Raji (cell line): ENCODE results near the gene ZBP1.

Experiments used
- POLR2A ChIP-seq: IDR thresholded peaks from 2 replicates; pipeline ENCODE4 v1.6.1; 2011; ENCODE audit warnings: low read depth, low read length, control low read depth; ENCODE audit not compliant: insufficient read depth

The ZBP1 gene

DNA sequence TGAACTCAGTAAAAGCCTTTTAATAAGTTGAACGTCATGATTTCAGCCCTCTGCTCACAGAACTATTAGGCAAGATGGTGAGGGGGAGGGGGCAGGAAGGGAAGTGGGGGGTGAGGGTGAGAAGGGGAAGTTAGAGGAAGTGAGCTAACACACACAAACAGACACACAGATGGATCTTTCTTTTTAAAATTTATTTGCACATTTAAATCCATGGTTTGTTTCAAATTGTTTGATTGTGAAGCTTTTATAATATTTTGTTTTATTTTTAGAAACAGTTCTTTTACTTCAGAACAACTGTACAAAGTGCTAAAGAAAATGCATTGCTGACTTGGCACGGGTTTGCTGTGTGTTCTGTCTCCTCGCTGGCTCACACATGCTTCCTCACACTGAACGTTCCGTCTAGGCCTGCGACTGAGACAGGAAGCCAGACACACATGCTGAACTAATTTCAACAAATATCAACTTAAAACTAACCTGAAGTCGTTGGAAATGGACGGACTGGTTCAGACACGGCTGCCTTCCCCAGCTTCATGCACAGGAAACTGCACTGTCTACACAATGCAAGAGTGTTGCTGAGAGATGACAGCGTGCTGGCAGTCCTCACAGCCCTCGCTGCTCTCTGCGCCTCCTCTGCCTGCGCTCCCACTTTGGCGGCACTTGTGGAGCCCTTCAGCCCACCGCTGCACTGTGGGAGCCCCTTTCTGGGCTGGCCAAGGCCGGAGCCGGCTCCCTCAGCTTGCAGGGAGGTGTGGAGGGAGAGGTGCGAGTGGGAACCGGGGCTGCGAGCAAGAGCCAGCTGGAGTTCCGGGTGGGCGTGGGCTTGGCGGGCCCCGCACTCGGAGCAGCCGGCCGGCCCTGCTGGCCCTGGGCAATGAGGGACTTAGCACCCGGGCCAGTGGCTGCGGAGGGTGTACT lies 8.1 kb upstream of the ZBP1 start:
- no peak for TF ChIP-seq POLR2A

DNA sequence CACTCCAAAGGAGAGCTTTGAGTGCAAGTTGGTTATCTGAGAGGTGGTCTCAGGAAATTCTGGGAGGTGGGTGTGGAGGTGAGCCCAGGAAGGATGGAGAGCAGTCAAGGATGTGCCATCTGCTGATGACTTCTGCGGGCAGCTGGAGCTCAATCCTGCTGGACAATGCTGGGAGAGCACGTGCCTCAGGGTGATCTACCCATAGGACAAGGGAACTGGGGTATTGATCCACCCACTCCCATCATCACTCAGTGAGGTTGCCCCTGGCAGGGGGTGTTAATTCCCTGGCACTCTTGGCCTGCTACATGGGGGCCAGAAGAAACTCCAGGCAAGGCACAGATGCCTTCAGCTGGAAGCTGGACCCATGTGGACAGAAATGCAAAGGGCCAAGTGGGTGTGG lies 7.1 kb upstream of the ZBP1 start:
- TF ChIP-seq POLR2A, result no peak

DNA sequence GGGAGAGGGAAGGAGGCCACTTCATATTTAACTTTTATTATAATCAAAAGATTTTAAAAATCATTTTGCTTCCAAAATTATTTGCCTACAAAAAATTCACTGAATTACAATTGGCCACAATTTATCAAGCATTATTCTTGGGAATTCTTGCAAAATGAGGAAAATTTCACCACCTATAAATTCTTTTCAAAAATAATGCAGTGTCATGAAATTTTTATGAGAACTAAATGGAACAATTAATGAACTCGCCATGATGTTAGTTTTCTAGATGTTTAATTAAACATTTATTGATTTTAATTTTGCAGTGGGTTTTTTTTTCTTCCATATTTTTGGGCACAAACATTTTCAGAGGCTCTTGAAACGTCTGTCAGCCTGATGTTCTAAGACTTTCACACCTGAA lies 5.8 kb upstream of the ZBP1 start:
- TF ChIP-seq POLR2A, result no peak

DNA sequence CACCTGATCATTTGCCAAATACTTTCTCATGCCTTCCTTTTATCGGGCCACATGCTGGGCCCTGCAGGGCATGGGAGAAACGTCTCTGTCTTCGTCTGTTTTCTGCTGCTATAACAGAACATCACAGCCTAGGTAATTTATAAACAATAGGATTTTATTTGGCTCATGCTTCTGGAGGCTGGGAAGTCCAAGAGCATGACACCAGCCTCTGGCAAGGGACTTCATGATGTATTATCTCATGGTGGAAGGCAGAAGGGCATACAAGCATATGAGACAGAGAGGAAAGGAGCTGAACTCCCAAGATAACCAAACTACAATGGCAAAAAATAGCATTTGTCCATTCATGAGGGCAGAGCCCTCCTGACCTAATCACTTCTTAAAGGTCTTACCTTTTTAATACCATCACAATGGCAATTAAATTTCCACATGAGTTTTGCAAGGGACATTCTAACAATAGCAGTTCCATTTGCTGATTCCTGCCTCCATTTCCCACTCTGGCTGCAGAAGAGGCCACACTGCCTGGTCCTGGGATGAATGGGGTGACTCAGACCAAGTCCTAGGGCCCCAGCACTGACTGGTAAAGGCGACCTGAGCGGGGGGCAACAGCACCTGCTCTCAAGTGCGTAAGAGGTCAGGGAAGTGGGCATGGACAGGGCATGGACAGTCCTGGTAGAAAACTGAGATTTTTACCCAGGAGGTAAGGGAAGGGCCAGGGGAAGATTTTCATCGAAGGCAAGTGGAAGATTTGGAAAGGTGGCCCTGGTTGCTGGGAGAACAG lies 5.1 kb upstream of the ZBP1 start:
- no peak for TF ChIP-seq POLR2A

DNA sequence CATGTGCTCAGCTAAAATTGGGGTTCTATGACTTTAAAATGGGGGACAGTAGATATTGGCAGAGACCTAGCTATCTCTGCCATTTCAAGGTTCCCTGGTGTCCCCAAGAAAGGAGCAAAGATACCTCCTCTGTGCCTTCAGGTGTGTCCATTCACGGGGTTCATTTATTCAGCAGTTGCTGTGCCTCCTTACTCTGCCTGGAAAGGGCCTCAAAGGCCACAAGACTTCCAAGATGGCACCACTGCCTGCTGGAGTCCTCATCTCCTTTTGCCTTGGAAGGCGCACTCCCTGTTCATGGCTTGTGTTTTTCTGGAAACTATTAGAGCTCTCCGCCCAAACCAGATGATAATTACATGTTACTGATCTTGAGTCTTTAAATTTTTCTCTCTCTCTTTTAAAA lies 3.9 kb upstream of the ZBP1 start:
- no peak for TF ChIP-seq POLR2A

DNA sequence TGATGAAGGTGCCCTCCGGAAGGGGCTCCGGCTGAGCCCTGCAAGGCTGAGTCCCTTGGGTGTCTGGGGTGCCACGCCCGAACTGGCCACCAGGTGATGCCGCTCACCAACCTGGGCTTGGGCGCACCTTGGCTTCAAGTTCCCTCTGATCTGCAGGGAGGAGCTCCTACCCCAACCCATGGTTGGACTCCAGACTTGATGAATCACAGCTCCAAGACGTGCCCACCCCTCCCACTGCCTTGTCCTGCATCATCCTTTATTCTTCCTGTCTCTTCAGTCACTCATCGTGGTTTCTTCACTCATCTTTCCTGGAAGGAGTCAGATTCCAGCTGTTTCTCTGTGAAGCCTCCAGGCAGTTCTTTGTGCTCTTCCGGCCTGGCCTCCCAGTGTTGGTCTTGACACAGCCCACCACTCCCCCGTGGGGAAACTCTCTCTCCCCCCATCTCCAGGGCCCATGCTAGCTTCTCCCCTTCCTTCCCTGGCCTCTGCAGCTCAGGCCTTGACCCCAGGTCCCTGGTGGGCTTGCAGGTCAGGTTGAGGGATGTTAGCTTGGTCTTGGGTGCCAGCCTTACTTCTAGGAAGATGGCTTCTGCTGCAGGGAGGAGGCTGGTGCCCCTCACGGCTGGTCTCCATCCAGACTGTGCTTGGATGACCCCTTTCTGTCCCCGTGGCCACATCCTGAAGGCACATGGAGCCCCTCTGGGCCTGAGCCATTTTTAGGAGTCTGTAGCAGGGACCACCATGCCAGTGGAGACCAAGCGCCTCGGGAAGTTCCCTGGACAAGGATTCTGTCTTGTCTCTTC lies 2.6 kb upstream of the ZBP1 start:
- no peak for TF ChIP-seq POLR2A

DNA sequence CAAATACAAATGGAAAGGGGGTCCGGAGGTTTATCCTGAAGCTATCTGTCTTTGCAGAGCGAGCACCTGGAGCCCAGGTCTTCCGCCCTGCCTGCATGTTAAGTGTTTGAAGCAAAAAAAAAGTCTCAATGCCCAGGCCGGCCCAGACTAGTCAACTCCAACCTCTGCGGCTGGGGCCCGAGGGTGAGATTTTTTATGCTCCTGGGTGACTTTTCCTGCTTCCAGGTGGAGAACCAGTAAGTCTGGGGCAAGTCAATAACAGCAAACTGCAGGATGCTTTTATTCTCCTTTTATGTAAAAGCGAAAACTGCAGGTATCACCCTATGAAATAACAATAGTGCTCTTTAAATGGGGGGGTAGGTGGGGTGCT lies 2.0 kb upstream of the ZBP1 start:
- TF ChIP-seq POLR2A, result no peak

DNA sequence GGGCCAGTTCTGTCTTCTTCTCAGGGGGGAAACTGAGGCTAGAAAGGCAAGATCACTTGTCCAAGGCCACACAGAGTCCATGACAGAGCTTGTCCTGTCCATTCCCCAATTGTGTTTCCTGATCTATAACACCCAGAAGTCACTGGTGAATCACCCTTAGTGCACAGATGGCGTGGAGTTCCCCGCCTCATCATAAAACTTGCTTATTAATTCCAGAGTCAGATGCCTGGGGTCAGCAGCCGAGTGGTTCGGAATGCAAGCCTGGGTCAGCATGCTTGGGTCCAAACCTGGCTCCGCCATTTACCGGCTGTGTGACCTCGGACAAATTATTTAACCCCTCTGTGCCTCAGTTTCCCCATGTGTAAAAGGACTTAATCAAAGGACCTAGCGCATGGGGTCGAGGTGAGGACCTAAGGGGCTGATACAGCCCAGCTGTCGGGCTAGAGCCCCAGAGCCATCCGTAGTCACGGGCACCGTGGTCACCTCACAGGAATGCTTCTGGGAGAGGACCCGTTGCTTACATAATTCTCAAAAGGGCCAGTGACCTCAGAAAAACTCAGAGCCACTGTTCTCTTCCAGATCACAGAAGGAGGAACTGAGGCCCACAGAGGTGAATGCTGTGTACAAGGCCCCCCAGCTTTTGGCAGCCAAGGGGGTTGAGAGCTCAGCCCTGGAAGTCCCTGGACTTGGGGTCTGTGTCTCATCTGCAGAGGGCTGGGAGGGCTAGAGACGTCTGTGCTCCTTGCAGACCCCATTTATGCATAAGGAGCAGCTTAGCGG lies 1.4 kb upstream of the ZBP1 start:
- no peak for TF ChIP-seq POLR2A

DNA sequence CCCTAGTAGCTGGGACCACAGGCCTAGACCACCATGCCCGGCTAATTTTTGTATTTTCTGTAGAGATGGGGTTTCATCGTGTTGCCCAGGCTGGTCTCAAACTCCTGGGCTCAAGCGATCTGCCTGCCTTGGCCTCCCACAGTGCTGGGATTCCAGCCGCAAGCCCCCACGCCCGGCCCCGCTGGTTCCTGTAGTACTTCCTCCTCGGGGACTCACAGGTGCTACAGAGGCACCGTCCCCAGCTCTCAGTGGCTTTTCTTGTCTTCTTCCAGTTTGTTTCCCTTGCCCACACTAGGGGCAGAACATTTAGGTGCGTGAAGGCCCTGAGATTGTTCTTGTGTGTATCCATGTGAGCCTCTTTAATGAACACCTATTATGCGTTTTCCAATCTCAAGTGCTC lies 773 bp upstream of the ZBP1 start:
- TF ChIP-seq POLR2A, result no peak

DNA sequence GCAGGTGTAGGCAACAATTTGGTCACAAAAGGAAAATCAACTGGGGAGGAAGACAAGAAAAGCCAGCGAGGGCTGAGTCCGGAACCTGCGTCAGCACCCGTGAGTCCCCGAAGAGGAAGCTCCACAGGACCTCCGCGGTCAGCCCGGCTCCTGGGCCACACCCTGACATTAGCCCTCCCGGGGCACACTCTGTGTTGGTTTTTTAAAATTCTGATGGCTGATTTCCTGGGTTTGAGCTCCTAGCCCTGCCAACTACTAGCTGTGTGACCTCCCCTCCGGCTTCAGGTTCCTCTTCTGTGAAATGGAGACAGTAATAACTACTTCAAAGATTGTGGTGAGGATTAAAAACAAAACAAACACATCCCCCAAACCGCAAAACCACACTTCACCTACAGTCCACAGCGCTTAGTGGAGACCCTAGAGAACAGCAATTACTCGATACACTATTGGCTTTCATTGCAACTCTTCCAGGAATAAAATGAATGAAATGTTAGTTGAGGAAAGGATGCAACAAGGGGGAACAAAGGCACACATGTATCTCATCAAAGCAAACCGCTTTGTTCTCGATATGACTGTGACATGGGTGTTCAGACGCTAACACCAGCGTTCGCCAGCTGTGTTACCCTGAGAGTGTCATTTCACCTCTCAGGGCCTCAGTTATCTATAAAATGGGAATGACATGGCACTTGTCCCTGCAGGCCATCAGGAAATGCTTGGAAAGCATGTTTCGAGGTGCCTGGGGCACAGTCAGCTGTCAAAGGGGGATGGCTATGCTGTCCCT lies 985 bp downstream of the ZBP1 start:
- no peak for TF ChIP-seq POLR2A

DNA sequence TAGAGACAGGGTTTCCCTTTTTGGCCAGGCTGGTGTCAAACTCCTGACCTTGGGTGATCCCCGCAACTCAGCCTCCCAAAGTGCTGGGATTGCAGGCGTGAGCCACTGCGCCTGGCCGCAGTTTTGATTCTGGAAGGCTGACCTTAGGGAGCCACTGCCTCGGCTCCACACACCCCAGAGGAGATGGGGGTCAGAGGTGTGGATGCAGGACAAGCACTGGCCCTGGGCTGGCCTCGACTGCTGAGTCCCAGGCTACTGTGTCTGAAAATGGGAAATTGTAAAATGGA lies 1.5 kb downstream of the ZBP1 start:
- TF ChIP-seq POLR2A, result no peak

DNA sequence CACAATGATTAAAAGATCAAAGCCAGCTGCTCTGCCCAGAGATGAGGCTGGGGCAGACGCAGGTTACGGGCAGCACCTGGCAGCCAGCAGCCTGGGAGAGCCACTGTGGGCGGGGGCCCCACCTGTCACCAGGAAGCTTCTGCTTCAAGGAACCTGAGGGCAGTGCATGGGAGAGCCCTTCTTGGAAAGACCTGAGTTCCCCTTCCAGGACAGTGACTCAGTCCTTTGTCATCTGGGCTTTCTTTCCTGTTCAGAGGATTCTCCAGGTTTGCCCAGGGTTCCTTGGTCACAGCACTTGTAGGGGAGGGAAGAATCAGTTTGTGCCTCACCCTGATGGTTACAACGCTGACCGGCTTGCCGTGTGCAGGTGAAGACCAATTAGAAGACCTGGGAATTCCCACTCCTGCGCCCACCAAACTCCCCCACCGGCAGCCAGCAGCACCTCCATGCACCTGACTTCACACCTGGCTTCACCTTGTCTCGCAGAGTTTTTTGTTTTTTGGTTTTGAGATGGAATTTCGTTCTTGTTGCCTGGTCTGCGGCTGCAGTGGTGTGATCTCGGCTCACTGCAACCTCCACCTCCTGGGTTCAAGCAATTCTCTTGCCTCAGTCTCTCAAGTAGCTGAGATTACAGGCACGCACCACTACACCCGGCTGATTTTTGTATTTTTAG lies 2.0 kb downstream of the ZBP1 start:
- no peak for TF ChIP-seq POLR2A

DNA sequence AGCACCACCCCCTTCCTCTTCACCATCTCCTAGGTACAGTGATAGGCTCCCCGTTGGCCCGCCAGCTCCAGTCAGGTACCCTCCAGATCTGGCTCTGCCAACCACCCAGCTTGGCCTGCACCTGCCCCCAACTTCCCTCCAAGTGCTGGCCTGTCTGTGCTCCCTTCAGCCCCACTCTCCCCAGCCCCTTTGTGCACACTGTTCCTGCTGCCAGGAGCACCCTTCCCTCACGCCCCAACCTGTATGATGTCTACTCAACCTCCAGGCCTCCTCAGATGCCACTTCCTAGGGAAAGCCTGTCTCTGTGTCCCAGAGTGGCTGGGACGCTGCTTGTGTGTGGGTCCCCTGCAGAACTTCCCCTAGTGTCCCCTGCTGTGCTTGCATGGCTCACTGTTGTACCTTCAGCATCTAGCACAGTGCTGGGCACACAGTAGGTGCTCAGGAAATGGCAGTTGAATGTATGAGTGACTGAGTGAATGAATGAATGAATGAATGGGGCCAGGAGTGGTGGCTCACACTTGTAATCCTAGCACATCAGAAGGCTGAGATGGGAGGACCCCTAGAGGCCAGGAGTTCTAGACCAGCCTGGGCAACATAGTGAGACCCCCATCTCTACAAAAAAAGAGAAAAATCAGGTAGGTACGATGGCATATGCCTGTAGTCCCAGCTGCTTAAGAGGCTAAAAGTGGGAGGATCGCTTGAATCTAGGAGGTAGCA lies 3.0 kb downstream of the ZBP1 start:
- no peak for TF ChIP-seq POLR2A

DNA sequence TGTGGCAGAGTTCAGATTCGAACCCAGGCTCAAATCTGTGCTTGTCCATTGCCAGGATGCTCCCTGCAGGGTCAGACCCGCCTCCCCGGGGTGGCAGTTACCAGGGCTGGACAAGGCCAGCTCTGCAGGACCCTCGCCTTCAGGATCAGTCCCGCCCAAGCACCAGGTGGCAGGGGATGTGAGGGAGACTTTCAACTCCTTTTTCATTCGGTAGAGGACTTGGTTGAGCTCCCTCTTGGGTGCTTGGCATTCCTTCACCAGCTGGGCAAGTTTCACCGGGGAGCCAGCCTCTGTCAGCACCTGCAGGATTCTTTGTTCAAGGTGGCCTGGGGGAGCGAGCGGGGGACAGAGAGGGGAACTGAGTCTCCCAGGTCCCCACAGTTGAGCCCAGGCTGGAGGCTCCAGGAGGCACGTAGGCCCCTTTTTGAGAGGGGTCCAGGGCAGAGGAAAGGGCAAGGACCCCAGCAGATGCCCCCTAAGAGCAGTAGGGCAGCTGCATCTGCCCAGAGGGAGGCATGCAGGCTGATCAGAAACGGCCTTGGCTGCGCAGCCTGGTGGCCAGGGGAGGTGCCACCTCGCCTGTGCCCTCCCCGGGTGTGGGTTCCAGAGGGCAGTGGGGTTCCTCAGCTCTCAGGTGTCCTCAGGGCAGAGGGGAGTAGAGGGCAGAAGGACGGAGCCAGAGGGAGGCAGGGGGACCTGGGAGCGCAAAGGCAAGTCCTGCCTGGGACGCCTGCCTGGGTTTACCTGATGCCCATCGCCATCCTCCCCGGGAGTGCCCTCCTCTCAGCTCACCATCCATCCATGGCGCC lies 3.9 kb downstream of the ZBP1 start:
- TF ChIP-seq POLR2A, result no peak
